Measurements from ENCODE around the gene ITPR2.

DNA sequence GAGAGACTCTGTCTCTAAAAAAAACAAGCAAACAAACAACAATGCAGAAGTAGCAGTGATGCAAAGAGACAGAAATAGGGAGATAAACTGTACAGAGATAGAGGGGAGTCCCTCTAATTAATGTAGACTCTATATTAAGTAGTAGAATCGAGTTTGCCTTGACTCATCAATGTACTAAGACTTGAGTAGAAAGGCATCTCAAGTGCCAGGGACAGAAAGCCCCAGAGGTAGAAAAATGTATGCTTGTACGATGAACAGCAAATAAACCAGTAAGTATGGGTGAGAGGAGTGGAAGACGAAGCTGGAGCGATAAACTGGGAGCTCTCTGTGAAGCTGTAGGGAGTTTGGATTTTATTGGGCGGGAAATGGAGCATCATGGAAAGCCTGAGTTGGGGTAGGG is 429.4 kb downstream of the ITPR2 start:
- no peak for TF ChIP-seq FOXK2 (IDR thresholded peaks at IDR 0.05)
- TF ChIP-seq LEF1 (IDR thresholded peaks at IDR 0.05; ENCODE audit: borderline replicate concordance): no peak
- TF ChIP-seq, protein P1, sequence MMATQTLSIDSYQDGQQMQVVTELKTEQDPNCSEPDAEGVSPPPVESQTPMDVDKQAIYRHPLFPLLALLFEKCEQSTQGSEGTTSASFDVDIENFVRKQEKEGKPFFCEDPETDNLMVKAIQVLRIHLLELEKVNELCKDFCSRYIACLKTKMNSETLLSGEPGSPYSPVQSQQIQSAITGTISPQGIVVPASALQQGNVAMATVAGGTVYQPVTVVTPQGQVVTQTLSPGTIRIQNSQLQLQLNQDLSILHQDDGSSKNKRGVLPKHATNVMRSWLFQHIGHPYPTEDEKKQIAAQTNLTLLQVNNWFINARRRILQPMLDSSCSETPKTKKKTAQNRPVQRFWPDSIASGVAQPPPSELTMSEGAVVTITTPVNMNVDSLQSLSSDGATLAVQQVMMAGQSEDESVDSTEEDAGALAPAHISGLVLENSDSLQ (IDR thresholded peaks at IDR 0.05): no peak
- no peak for TF ChIP-seq L3MBTL2 (conservative IDR thresholded peaks at IDR 0.05)
- TF ChIP-seq SUZ12 (IDR thresholded peaks at IDR 0.05): no peak
- no peak for TF ChIP-seq ZNF384 (IDR thresholded peaks at IDR 0.05)
- TF ChIP-seq ELF4 (IDR thresholded peaks at IDR 0.05): no peak
- no peak for TF ChIP-seq FOXM1 (IDR thresholded peaks at IDR 0.05; ENCODE audit: borderline replicate concordance)
- TF ChIP-seq HDGF (IDR thresholded peaks at IDR 0.05; ENCODE audit: borderline replicate concordance): no peak
- TF ChIP-seq ARNT (IDR thresholded peaks at IDR 0.05): no peak
- no peak for TF ChIP-seq CTBP1 (IDR thresholded peaks at IDR 0.05; ENCODE audit: borderline replicate concordance)
- no peak for TF ChIP-seq BHLHE40 (IDR thresholded peaks at IDR 0.05; ENCODE audit: borderline replicate concordance)
- no peak for TF ChIP-seq SP1 (IDR thresholded peaks at IDR 0.05)
- no peak for TF ChIP-seq NFRKB (IDR thresholded peaks at IDR 0.05)
